HG02943 (cell line): ENCODE data around the gene ZNF775.

Experiments
- ATAC-seq: cut with Tn5 transposase; IDR thresholded peaks from one replicate; pipeline ENCODE4 v1.9.1; 2021; ENCODE audit warnings: mild to moderate bottlenecking, low read depth, moderate library complexity; ENCODE audit not compliant: unreplicated experiment

Gene ZNF775

DNA sequence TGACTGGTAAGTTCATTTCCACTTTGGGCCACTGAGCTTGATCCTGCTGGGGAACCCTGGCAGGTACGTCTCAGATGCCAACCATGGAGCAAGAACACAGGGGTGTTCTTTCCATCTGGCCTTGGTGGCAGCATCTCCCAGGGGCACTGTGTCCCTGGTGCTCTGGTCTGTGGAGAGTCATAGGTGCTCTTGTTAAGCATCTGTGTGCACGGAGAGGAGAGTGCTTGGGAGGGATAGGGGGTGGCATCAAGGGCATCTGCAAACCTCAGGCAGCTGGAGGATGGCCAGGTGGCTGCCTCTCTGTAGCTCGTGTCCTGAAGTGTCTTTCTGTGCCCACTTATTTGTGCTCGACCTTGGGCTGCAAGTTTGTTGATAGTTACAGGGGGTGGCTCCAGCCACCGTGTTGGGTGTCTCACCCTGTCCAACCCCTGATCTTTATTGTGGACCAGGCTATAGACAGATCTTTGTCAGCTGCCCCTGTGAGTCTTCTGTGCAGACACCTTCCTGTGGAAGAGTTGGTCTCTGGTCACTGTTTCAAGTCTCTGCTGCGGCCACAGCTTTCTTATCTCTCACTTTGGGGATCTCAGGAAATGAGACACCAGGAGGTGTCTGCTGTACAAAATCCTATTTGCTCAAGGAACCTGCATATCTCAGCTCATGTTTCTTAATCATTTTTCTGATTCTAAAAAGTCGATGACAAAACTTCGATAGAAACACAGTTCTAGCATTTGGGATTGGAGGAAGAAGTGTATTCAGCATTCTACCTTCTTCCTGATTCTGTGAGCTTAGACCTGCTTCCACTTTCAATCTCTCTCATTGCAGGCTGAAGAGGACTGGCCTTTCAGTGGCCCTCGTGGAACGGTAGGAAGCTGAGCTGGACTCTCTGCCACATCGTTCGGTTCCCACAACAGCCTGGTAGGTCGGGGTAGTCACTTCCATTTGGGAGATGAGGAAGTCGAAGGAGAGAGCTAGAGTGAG lies 54.1 kb downstream of the ZNF775 start:
- ATAC-seq = peak; percentile 28

DNA sequence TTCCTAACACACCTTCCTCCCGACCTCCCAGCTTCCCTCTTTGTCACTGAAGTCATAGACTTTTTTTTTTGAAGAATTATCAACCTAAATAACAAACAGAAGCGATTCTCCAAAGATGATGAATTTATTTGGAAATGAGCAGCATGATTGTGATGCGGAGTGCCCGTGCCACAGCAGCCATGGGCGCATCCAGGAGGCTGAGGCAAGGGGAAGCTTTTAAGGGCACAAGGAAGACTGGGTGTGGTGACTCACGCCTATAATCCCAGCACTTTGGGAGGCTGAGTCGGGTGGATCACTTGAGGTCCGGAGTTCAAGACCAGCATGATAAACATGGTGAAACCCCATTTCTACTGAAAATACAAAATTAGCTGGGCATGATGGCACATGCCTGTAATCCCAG lies 55.1 kb downstream of the ZNF775 start:
- no peak for ATAC-seq

DNA sequence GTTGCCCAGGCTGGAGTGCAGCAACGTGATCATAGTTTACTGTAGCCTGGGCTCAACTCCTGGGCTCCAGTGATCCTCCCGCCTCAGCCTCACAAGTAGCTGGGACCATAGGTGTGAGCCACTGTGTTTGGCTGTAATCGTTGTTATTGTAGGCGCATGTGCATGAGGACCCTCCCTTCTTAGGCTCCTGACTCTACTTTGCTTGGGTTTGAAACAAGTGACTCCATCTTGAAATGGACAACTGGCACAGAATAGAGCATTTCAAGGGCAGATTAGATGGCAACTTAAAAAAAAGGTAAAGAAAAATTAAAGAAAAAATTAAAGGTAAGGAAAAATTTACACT lies 55.9 kb downstream of the ZNF775 start:
- peak; percentile 2 for ATAC-seq

DNA sequence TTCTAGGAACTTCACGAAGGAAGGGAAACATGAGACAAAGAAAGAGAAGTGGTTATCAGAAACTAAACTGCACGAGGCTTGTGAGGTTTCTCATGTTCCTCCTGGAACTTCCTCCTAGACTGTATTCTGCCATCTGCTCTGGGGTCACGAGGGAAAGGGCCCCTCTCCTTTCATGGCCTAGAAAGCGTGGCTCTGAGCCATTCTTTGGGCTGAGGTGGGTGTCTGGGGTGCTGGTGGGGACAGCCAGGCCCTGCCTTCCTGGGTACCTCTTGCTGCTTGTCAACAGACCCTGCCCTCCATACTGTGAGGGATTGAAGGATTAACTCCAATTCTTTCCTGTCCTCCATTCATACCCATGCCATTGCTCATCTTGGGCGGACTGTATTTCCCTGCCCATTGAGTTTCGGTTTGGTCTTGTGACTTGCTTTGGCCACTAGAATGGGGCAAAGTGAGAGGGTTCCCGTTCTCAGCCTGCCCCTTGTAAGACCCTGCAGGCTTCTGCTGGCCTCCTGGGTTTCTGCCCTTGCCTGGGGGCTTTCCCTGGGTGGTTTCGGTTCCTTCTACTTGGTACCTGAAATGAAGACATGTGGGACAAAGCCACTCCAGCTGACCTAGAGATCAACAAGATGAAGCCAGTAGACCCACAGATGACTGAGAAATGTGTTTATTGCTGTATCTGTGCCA lies 56.4 kb downstream of the ZNF775 start:
- ATAC-seq = peak; percentile 88

DNA sequence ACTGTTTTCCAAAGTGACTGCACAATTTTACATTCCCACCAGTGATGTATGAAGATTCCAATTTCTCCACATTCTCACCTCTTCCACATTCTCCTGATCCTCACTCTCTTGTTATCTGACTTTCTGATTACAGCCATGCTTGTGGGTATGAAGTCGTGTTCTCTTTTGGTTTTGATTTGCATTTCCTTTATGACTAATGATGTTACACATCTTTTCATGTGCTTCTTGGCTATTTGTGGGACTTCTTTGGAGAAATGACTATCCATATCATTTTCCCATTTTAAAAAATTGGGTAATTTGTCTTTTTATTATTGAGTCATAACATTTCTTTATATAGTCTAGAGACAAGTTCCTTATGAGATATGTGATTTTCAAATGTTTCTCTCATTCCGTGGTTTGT lies 60.8 kb downstream of the ZNF775 start:
- no peak for ATAC-seq

DNA sequence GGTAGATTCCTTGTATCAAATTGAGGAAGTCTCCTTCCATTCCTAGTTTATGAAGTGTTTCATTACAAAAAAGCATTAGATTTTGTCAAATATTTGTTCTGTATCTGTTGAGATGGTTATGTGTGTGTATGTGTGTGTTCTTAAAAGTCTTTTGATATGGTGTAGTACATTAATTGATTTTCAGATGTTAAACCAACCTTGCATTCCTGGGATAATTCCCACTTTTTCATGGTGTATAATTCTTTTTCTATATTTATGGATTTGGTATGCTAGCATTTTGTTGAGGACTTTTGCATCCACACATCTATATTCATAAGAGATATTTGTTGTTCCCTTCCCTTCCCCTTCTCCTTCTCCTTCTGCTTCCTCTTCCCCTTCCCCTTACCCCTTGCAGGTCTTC lies 62.4 kb downstream of the ZNF775 start:
- no peak for ATAC-seq

DNA sequence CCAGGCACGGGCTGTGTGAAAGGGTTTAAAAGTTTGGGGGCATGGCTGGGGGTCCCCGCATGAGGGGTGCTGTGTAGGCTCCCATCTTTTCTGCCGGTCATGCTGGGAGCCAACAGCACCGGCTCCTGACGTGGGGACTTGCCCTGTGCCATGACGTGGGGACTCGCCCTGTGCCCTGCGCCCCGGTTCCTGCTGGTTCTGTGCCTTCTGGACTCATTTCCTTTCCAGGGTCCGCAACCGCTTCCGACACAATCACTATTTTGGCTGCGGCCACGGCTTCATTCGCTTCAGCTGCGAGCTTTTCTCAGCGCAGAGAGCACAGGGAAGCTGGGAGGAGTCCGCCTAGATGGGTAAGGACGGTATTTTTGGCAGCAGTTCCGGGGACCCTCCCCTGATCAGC lies 63.7 kb downstream of the ZNF775 start:
- ATAC-seq = no peak

DNA sequence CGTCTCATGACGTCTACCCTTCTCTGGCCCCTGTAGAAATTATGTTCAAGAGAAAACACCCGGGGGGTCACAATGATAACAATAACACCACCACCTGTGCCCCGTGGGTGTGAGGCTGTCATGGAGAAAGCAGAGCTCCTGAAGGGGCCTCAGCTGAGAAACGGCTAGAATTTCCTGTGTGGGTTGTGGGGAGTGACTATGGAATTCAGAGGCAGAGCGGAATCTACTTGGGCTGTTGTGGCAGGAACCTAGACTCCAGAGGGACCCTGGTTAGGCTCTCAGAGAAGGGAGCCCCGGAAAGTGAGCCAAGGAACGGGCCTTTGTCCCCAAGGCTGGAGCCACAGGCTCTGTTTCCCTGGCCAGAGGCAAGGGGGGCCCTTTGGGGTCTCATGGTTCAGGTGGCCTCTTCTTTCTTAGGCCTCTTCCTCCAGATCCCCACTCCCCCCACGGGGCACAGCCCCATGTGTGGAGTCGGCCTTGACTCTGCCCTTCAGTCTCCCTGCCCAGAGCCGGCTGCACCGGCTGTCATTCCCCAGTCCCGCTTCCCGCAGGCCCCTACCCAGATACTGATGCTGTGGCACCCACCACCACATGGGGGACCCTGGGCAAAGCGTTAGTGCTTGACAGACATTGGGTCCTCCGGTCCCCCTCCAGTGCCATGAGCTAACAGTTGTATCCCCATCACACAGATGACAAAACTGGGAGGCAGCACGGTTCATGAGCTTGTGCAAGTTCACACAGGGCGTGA lies 64.8 kb downstream of the ZNF775 start:
- no peak for ATAC-seq

DNA sequence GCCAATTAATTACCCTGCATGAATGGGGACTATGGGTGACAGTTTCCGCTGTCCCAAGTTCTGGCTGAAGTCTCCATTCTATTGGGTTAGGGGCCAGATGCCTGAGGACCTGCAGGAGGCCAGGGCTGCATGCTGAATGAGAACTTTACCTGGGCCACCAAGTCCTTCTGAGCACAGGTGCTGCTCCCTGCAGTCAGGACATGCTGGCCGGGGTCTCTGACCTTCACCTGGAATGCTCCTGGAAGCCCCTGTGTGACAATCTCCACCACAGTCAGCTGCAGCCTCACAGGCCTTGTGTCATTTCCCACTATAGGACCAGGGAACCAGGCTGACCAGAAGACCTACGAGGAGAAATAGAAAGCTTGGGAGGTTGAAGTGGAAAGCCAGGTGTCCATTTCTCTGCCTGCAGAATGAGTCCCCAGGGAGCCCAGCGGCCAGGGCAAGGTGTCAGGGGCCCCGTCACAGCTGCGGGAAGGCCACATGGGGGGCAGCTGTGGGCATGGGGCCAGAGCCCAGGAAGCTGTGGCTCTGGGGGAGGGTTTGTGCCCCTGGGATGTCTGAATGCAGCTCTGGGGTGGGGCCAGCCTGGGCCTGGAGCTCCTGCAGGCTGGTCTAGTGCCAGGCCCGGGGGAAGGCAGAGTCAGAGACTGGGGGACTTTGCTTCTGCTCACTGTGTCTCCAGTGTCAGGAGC lies 65.7 kb downstream of the ZNF775 start:
- no peak for ATAC-seq

DNA sequence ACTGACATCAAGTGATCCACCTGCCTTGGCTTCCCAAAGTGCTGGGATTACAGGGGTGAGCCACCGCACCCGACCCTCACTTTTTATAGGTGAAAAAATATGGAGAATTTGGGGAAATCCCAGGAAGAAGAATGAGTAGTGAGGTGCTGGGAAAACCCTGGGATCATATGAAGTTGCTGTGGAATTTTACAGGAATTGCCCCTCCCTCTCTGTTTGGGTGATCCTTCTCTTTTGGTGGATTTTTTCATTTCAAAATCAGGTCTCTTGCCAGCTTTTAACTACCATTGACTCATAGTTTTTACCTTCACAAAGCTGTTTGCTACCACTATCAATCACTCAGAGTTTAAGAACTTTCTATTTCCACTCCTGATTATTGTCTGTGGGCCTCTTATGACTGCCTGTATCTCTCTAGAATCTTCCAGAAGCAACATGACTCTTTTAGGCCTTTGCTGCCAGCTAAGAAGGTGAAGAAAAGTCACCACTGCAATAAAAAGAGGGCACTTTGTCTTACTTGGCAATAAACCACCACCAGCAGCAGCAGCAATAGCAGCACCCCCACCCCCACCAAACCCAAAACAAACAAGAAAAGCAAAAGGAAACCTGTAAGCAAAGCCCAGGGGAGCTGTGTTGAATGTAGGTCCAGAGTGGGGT lies 67.3 kb downstream of the ZNF775 start:
- no peak for ATAC-seq
